Gastroesophageal sphincter (tissue), 3 donors: Measurements from ENCODE around the gene ZFAND4.

Source experiments
- POLR2AphosphoS5 ChIP-seq: sonication (generic); formaldehyde crosslinking; IDR thresholded peaks from one replicate; pipeline ENCODE4 v1.6.1; 2017; ENCODE audit warnings: antibody characterized with exemption
- TF ChIP-seq, protein P1 (sequence below), 4 experiments: fragments of 200-600 bp in 2 of 4; fragments of 450-650 bp in 2 of 4; sonication (generic) in 1 of 4; IDR thresholded peaks; one replicate each; pipeline ENCODE4 v1.5.1; 2017 to 2019; ENCODE audit warnings: antibody characterized with exemption in 4 of 4, mild to moderate bottlenecking in 2 of 4, moderate library complexity in 2 of 4

DNA sequence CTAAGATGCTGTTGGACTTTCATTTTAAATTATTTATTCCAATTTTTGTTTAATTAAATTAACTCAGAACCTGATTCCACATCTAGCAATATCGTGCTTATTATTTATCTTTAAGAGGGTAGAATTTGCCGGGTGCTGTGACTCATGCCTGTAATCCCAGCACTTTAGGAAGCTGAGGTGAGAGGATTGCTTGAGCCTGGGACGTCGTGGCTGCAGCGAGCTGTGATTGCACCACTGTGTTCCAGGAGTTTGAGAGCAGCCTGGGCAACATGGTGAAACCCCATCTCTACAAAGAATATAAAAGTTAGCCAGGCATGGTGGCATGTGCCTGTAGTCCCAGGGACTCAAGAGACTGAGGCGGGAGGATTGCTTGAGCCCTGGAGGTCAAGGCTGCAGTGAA is 47.8 kb downstream of the ZFAND4 start:
- TF ChIP-seq, protein P1, sequence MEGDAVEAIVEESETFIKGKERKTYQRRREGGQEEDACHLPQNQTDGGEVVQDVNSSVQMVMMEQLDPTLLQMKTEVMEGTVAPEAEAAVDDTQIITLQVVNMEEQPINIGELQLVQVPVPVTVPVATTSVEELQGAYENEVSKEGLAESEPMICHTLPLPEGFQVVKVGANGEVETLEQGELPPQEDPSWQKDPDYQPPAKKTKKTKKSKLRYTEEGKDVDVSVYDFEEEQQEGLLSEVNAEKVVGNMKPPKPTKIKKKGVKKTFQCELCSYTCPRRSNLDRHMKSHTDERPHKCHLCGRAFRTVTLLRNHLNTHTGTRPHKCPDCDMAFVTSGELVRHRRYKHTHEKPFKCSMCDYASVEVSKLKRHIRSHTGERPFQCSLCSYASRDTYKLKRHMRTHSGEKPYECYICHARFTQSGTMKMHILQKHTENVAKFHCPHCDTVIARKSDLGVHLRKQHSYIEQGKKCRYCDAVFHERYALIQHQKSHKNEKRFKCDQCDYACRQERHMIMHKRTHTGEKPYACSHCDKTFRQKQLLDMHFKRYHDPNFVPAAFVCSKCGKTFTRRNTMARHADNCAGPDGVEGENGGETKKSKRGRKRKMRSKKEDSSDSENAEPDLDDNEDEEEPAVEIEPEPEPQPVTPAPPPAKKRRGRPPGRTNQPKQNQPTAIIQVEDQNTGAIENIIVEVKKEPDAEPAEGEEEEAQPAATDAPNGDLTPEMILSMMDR (IDR thresholded peaks at IDR 0.05): no peak
- TF ChIP-seq POLR2AphosphoS5: no peak
